Measurements from ENCODE around the gene NAP1L4. TPM values are rescaled to one million over a fixed set of nuclear protein-coding genes. Genes with fewer than 3 reads are reported as not detected.

NAP1L4 gene
- total RNA-seq, 1 experiment from 2014 or later = 212 TPM

DNA sequence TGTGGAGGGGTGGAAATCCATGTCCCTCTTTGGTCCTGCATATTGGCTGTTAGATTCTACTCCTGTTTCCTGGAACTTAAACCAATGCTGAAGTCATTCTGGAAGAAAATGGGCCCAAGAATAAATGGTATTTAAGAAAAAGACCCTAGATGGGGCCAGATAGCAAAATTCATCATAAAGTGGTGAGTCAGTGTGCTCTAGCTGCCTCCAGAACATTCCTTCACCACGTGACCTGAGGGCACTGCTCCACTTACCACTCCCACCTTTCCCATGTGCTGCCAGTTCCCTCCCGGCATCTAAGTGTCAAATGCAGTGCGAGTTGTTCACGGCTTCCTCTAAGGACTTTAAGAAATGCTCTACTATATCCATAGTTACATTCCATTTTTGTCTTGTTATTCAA, 30.9 kb upstream of the NAP1L4 start:
- Histone ChIP-seq H4K91ac (ENCODE audit: insufficient read length, low read depth, low read length) (no peak overlapping the region), H3K79me1 (ENCODE audit: insufficient read depth, low read depth, low read length, poor library complexity, severe bottlenecking) (no peaks in the 10 kb centered on the region), H3T11ph (ENCODE audit: low read length) (no peak overlapping the region), H3K4me1 (ENCODE audit: insufficient read depth, low read length) (no peaks in the 10 kb centered on the region), H3K27me3 (ENCODE audit: insufficient read depth, low read length) (no peaks in the 10 kb centered on the region), H3K4ac (ENCODE audit: low read depth, low read length) (no peak overlapping the region), H4K5ac (ENCODE audit: insufficient read length, low read depth, low read length) (no peak overlapping the region), H2AFZ (ENCODE audit: low read length) (no peak overlapping the region), H3K79me2 (ENCODE audit: insufficient read depth, low read length) (no peaks in the 10 kb centered on the region), H2BK12ac (ENCODE audit: insufficient read length, low read depth, low read length) (no peak overlapping the region), H3K23me2 (ENCODE audit: insufficient read length, low read depth, low read length, poor library complexity, severe bottlenecking) (no peaks in the 10 kb centered on the region), H2BK15ac (ENCODE audit: low read depth, low read length) (no peak overlapping the region), H3K23ac (ENCODE audit: insufficient read length, low read depth, low read length) (no peak overlapping the region), H3K9me3 (ENCODE audit: control insufficient read depth, low read depth, low read length) (no peaks in the 10 kb centered on the region), H3K14ac (ENCODE audit: insufficient read depth, low read length) (no peak overlapping the region), H4K20me1 (ENCODE audit: control insufficient read depth, insufficient read depth, insufficient read length) (no peaks in the 10 kb centered on the region), H3K27ac (ENCODE audit: insufficient read length, low read depth, low read length) (no peak overlapping the region), H3K9ac (ENCODE audit: extremely low read depth, insufficient read length, low read length) (no peak overlapping the region), H3K4me2 (ENCODE audit: insufficient read depth, insufficient read length, low read length) (no peak overlapping the region), H2AK5ac (ENCODE audit: insufficient read length, low read length) (no peak overlapping the region), H2BK120ac (ENCODE audit: low read depth, low read length, poor library complexity, severe bottlenecking) (no peak overlapping the region), H4K8ac (replicated peaks; ENCODE audit: insufficient read length, low read depth, low read length) (no peak overlapping the region), H2BK5ac (ENCODE audit: insufficient read length, low read length) (no peak overlapping the region), H3K56ac (ENCODE audit: insufficient read length, low read depth, low read length) (no peak overlapping the region), H3K18ac (ENCODE audit: insufficient read length, low read depth, low read length) (no peak overlapping the region), H2BK20ac (ENCODE audit: low read depth, low read length, poor library complexity, severe bottlenecking) (no peak overlapping the region)
- H3K4me3 Mint-ChIP-seq = no peak overlapping the region
- H3K27ac Mint-ChIP-seq = peak overlapping the region in 2 of 3 experiments; percentile 36 to 83; a peak in 3 of 7 replicates
- H3K27me3 Mint-ChIP-seq (ENCODE audit: low read depth) = no peaks in the 10 kb centered on the region
- H3K36me3 Mint-ChIP-seq (ENCODE audit: insufficient read depth in 1 of 3, low read depth in 3 of 3) = peaks cover 38 to 73% (median 58%) of the 10 kb centered on the region in 3 experiments; a peak in 6 of 7 replicates
- 0 out of 4 replicates have a peak, but pooled peaks cover 0 to 6% of the 10 kb centered on the region in 2 experiments for H3K4me1 Mint-ChIP-seq
- no peak for DNase-seq
- H3K9me3 Mint-ChIP-seq = no peaks in the 10 kb centered on the region
- WGBS (ENCODE audit: extremely low coverage, insufficient read length, low lambda C conversion rate) = no CpG with 5 or more reads among the region's 4 CpGs
- TF ChIP-seq, protein P1, sequence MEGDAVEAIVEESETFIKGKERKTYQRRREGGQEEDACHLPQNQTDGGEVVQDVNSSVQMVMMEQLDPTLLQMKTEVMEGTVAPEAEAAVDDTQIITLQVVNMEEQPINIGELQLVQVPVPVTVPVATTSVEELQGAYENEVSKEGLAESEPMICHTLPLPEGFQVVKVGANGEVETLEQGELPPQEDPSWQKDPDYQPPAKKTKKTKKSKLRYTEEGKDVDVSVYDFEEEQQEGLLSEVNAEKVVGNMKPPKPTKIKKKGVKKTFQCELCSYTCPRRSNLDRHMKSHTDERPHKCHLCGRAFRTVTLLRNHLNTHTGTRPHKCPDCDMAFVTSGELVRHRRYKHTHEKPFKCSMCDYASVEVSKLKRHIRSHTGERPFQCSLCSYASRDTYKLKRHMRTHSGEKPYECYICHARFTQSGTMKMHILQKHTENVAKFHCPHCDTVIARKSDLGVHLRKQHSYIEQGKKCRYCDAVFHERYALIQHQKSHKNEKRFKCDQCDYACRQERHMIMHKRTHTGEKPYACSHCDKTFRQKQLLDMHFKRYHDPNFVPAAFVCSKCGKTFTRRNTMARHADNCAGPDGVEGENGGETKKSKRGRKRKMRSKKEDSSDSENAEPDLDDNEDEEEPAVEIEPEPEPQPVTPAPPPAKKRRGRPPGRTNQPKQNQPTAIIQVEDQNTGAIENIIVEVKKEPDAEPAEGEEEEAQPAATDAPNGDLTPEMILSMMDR (conservative IDR thresholded peaks at IDR 0.05) = no peak

All from H9 (cell line).